Nasal cavity respiratory epithelium epithelial cell of viscerocranial mucosa (primary cell): ENCODE data around the gene ZKSCAN4. TPM values are rescaled to one million over a fixed set of nuclear protein-coding genes. Genes with fewer than 3 reads are reported as not detected.

Source experiments
- total RNA-seq: library from RNA; depleted of rRNA; stranded (reverse); fragments of >200 nt; gene quantifications from 2 replicates; pipeline ENCODE4 v1.2.3, GENCODE V29; 2014

The ZKSCAN4 gene
- 3.8 and 5.8 TPM in 2 replicates for total RNA-seq

GRCh38 chr6:28252009-28252975 lies at the start of gene ZKSCAN4:
ZKSCAN4 (minus strand) TSS chr6:28252269; CDS start chr6:28251980, 289 bp downstream.

GRCh38 chr6:28281288-28282064 lies 29.4 kb upstream of the ZKSCAN4 start, which contains the start of gene PGBD1:
PGBD1 (plus strand) TSS chr6:28281572; CDS start chr6:28283814, 2,242 bp downstream.

GRCh38 chr6:28266962-28267694 lies 15.1 kb upstream of the ZKSCAN4 start, which contains the start of gene ZSCAN26:
ZSCAN26 (plus strand) TSS chr6:28267143; CDS start chr6:28271920, 4,777 bp downstream.

GRCh38 chr6:28258877-28259777 lies 7.1 kb upstream of the ZKSCAN4 start, which contains the start of gene NKAPL:
NKAPL (plus strand) TSS chr6:28259297; CDS start chr6:28259372, 75 bp downstream.

GRCh38 chr6:28225056-28225834 lies 26.8 kb downstream of the ZKSCAN4 start, which contains the start of gene ZSCAN9:
ZSCAN9 (plus strand) TSS chr6:28225275; CDS start chr6:28227085, 1,810 bp downstream.

Other genes starting within 250 kb of the ZKSCAN4 start
- gene ZNF165, start 171.7 kb downstream of the ZKSCAN4 start, total RNA-seq: 3.6 and 7.5 TPM in 2 replicates
- gene ZSCAN16, start 127.7 kb downstream of the ZKSCAN4 start, total RNA-seq: 5.6 and 10.3 TPM in 2 replicates
- 7.2 and 15.9 TPM in 2 replicates for gene ZKSCAN8, start 110.4 kb downstream of the ZKSCAN4 start, total RNA-seq
- 9.9 and 16.6 TPM in 2 replicates for gene ZSCAN9, start 27.0 kb downstream of the ZKSCAN4 start, total RNA-seq
- 1.9 and 3.1 TPM in 2 replicates for gene NKAPL, start 7.0 kb upstream of the ZKSCAN4 start, total RNA-seq
- 6.2 and 10.8 TPM in 2 replicates for gene ZSCAN26, start 14.9 kb upstream of the ZKSCAN4 start, total RNA-seq
- 2.1 and 3.7 TPM in 2 replicates for gene PGBD1, start 29.3 kb upstream of the ZKSCAN4 start, total RNA-seq
- gene ZSCAN31, start 83.9 kb upstream of the ZKSCAN4 start, total RNA-seq: 24.9 and 64.0 TPM in 2 replicates
- 3.1 and 6.5 TPM in 2 replicates for gene ZKSCAN3, start 97.7 kb upstream of the ZKSCAN4 start, total RNA-seq
- gene ZSCAN12, start 147.5 kb upstream of the ZKSCAN4 start, total RNA-seq: 6.5 and 7.8 TPM in 2 replicates
- gene ZSCAN23, start 191.2 kb upstream of the ZKSCAN4 start, total RNA-seq: 1.7 and 7.2 TPM in 2 replicates